GM18519 (cell line): ENCODE data around the gene LIPC.

ENCODE experiments used
- ATAC-seq: cut with Tn5 transposase; IDR thresholded peaks from one replicate; pipeline ENCODE4 v1.9.1; 2021; ENCODE audit warnings: mild to moderate bottlenecking, moderate library complexity; ENCODE audit not compliant: unreplicated experiment, low FRiP score

LIPC gene

DNA sequence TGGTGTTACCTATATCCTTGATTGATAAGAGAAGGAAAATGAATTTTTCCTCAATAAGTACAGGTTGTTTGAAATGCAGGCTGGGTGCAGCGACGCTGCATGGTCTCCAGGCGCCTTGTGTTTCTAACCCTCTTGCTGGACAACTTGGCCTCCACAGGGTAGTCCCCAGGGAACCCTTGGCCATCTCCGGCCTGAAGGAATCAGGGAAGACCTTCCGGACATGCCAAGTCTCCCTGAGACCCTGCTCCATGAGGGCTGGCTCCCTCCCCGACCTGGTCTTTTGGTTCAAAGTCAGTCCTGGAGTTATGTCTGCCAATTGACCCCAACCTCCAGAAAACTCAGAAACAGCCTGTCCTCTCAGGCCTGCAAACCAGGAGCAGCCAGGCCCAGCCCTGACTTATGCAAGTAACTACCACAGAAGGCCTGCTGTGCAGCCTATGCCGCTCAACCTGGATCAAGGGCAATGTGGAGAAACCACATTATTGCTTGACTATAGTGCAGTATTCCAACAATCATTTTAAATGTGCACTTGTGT is 98.3 kb downstream of the LIPC start:
- ATAC-seq: no peak

DNA sequence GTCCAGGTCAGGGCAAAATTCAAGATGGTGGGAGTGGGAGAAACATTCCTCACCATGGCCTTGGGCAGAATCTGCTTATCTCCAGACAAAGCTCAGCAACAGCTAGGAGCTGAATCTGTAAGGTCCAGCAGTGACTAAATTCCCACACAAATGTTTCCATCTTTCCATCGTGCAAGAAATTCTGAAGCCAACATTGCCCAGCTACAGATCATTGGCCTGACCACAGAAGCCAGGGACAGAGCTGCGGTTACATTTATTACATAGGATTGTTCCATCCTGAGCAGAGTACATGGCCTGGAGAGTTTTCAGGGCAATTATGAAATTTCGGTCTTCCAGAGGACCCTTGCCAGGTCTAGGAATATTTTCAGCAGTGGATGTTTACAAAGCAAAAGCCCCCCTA is 100.3 kb downstream of the LIPC start:
- ATAC-seq: no peak

DNA sequence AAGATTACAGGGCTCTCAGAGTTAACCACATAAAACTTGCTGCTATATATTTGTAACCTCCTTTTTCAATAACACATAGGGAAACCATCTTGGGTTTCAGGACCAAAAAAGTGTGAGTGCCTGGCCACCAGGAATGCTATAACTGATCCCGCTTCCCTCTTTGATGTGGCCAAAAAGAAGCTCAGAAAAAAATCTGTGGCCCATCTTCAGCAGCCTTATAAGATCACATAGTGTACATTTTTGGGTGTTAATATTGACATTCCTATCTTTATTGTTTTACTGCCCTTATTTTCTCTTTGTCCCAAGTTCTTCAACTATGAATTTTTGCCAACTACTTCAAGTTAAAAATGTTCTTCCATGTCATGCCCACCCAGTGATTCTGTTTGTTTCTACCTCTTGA is 102.8 kb downstream of the LIPC start:
- ATAC-seq: no peak

DNA sequence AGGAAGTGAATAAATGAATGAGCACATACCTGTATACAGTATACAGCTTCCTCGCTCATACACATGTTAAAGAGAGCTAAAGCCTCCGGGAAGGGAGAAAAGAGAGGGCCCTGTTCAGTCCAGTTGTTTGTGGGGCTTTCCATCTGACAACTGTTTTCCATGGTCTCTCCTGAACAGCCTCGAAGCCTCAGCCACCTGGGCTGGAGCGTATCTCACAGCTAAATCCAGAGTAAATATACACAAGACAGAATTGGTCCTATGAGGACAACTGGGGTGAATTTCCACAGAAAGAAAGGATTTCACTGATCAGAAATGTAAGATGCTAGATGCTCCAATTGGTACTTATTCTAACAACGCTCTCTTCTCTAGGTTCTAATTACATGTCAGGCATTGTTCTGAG is 103.5 kb downstream of the LIPC start:
- ATAC-seq: no peak

DNA sequence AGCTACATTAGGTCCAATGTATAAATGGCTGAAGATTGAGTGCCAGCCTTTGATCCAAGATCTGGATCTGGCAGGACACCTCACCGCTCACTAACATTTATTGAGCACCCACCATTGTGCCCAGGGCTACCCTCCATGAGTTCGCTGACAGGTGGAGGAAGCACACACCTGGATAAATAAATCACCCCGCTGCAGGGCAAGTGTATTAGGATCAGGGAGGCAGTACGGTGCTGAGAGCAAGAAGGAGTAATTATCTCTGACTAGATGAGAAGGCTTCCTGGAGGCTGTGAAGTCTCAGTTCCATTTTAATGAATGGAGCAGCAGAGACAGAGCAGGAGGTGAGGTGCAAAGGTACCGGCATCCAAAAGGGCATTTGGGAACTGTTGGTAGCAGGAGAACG is 104.1 kb downstream of the LIPC start:
- ATAC-seq: no peak

DNA sequence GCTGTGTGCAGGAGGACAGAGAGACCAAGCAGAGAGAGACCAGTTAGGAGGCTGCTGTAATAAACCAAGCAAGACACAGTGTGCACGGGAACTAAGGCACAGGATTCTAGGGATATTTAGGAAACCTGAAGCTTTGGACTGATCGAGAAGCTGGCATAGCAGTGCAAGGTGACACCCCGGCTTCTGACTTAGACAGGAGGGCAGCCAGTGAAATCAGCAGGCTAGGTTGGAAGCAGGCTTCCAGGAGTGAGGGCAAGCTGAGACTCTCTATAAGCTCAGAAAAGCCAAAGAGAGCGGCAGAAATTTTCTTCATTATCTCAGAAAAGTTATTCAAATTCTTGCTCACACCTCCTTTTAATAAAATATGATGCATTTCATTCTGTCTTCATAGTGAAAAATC is 104.6 kb downstream of the LIPC start:
- ATAC-seq: no peak

DNA sequence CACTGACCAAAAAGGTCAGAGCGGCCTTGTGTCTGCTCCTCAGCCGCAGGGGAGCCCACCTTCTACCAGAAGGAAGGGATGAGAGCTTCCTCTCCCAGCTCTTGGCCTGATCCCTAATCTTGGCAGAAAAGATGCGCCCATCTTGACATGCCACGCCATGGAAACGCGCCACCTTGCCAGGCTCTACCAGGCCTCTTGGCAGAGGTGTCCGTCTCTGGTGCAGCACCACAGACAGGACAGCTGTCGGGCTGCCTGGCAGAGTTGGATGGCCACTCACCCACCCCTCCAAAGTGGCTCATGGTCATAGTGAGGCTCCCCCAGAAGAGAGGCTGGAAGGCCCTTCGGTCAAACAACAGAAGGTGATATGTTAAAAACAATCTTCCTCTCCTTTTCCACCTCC is 105.2 kb downstream of the LIPC start:
- no peak for ATAC-seq

DNA sequence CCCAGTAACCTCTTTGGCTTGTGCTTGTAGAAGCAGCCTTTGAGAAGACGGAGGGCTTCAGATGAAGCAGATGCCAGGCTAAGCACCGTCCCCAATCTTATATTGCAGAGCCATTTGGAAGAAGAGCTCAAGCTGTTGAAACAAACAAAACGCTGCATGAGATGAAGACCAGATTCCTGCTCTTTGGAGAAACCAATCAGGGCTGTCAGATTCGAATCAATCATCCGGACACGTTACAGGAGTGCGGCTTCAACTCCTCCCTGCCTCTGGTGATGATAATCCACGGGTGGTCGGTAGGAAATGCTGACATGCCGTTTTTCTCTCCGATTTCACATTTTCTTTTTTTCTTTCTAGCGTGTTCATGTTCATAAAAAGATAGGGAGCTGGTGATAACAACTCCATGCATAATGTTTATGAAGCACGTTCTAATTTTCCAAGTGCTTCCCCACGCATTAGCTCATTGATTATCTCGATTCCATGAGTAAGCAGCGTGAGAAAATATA is 106.5 kb downstream of the LIPC start:
- ATAC-seq: no peak

DNA sequence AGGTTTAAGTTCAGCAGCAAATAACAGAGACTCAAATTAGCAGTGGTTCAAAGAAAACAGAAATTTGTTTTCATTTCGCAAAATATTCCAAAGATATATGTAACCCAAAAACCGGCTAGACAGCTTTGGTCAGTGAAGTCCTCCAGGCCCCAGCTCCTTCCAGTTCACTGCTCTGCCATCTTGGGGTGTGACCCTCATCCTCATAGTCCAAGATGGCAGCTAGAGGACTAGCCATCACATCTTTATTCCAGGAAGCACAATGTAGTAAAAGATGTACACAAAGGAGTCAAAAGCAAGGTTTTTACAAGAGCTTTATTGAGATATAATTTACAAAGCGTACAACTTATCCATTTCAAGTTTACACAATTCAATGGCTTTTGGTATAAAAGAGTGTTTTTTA is 107.1 kb downstream of the LIPC start:
- ATAC-seq: no peak

DNA sequence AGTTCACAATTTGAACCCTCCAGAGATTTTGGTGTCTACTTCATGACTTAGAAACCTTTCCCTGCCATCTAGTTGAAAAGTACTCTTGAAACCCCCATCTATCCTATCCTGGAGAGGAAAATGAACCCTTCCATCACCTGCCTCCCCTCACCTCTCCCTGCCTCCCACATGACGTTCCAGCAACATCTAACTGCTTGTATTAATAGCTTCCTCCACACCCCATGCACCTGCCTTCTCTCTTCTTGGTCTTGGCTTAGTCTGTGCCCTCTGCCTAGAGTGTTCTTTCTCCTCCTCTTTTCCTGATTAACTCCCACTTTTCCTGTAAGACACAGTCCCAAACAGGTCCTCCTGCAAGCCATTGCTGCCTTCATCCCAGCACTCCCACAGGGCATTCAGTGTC is 107.8 kb downstream of the LIPC start:
- ATAC-seq: no peak

DNA sequence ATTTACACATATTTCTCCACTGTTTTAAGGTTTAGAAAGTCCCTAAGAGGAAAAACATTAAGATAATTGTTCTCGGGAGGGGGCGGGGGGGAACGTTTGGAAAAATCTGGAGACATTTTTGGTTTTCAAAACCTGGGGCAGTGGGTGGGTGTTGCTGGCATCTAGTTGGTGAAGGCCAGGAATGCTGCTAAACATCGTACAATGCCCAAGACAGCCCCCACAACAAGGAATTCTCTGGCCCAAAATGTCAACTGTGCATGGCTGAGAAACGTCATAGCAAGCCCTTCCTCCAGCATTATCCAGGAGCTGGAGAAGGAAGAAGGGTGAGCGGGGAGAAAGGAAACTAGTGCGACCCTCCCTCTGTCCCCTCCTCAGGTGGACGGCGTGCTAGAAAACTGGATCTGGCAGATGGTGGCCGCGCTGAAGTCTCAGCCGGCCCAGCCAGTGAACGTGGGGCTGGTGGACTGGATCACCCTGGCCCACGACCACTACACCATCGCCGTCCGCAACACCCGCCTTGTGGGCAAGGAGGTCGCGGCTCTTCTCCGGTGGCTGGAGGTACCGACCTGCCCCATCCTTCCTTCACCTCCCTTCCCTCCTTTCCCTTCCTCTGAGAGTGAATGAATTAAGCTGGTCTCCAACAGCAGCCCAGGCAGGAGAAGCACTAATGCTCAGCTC is 109.8 kb downstream of the LIPC start:
- ATAC-seq: no peak

DNA sequence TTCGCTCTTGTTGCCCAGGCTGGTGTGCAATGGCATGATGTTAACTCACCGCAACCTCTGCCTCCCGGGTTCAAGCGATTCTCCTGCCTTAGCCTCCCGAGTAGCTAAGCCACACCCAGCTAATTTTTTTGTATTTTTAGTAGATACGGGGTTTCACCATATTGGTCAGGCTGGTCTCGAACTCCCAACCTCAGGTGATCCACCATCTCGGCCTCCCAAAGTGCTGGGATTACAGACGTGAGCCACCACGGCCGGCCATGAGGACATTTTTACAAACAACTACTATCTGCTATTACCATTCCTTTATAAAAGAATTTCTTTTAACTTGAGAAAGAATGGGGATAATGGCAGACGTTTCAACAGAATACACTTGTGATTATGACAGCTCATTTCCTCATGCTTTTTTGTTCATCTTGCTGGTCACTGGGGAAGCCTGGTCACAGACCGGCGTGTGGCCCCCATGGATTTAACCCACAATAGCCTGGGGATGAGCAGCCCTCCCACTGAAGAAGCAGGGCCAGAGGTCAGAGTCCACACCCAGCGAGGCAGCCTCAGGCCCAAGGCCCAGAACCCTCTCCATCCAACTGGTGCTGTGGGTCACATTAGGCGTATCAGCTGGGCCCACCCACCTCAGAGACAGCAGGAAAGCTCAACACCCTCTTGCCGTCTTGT is 112.0 kb downstream of the LIPC start:
- ATAC-seq: no peak

DNA sequence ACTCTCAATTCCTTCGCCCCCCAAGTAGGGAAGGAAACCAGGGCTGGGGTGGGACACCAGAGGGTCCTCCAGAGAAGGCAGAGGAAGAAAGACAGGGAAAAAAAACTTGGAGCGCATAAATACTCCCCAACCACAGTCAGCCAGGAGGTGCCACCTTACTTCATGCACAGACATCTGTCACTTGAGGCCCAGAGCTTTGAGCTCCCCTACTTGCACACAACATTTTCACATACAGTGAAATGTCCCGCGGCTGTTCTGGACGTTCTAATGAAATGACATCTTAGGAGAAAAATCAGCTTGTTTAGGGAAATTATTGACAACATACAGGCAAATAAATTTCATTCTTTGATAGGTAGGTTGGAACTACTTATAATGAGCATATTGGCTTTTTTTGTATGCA is 113.0 kb downstream of the LIPC start:
- ATAC-seq: no peak

DNA sequence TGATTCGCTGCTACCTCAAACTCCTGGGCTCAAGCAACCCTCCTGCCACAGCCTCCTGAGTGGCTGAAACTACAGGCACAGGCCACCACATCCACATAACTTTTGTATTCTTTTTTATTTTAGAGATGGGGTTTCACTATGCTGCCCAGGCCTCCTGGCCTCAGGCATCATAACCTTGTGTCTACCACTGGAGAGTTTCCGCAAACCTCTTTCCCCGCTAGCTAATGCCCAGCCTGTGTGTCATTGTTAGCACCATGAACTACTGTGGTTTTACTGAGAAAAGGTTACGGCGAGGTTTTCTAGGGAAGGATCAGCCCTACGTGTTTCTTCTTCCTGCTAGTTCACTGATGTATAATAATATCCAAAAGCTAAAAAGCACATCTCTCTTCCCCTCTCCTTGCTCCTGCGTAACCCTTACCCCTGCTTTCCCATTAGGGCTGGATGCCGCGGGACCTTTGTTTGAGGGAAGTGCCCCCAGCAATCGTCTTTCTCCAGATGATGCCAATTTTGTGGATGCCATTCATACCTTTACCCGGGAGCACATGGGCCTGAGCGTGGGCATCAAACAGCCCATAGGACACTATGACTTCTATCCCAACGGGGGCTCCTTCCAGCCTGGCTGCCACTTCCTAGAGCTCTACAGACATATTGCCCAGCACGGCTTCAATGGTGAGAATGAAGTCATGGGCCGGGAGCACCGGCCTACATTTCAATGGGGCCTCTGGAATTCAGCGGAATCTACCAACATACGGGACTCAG is 113.7 kb downstream of the LIPC start:
- ATAC-seq: no peak

DNA sequence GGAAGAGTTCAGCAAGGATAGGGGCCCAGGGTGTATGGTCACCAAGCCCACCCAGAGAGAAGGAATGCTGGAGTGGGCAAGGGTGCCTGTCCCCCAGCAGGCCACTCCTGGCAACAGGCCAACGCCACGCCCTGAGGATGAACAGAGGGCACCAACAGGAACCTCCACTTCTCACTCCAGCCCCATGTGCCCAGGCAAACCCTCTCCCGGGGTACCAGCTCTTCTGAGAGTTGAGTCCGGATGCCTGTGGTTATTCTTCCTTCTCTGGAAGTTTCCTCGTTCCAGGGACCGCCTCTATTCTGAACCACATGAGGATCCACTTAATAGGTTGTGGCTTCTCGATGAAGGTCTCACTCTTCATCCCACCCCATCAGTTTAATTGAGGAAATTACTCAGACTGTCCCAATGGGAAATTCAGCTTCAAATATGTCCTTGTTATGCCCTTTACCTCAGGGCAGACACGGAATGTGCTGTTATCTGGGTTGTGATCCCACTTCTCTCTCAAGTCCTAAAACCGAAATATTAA is 114.3 kb downstream of the LIPC start:
- ATAC-seq: no peak

DNA sequence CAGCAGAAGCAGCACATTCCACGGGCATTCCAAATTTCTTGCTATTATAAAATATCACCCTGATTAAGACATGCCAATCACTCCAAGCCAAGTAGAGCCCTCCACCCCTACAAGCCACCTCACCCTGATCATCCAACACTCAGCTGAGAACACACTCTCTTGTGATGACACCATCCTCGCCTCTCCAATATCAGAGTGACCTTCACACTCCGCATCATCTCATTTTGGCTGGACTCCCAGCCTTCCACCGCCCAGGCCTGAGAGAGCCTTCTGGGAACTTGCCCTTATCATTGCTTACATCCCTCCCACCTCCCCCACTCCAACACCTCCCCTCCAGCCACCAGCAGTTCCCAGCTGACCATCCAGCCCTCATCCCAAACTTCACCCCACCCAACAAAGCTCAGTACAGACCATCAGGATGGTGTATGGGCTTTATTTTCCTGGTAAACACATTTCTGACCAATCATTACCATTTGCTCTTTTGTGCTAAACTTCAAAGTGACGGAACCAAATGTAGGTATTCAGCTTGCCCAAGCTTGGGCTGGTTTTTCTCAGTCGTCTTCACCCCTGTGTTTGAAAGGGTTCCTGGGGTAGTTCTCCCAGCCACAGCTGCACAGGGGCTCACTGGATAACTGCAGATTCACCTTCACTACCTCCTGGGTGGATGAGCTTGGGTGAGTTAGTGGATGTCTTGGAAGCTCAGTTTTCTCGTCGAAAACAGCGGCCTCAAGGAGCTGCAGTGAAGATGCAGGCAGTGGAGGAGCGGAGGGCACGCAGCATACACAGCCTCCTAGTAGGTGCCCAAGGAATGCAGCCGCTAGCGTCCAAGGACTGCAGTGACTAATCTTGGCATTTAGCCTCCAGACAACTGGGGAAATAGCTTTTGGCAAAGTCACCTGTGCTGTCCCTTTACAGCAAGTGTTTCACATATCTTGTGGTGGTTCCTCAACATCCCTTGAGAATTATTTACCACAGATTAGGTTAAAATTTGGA is 115.1 kb downstream of the LIPC start:
- no peak for ATAC-seq

DNA sequence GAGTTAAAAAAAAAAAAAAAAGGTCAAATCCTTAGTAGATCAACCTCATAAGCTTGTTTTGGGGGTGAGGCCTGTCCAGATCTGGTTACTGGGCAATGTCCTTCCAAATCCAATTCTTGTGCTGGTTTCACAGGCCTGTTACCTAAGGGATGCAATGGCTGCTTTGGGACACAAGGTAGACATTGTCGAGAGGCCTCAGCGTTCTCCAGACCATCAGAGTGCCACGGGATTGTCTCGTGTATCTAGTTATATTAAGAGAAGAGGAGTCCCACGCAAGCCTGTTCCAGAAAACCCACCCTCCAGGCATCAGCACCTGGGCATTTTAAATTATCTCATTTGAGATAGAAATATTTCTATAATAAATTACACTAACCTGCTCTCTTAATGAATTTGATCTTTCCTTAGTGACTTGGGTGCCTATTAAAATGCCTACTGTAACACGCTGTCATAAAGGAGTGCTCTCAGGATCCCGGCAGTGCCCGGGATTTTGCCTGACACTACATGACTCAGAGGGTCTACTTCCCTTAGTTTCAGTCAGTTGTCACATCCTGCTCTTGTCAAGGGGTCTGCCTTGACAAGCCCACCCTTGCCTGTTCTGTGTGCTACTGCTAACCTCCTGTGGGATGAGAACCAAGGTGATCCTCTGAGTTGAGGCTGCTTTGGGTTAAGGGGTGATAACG is 116.0 kb downstream of the LIPC start:
- ATAC-seq: no peak

DNA sequence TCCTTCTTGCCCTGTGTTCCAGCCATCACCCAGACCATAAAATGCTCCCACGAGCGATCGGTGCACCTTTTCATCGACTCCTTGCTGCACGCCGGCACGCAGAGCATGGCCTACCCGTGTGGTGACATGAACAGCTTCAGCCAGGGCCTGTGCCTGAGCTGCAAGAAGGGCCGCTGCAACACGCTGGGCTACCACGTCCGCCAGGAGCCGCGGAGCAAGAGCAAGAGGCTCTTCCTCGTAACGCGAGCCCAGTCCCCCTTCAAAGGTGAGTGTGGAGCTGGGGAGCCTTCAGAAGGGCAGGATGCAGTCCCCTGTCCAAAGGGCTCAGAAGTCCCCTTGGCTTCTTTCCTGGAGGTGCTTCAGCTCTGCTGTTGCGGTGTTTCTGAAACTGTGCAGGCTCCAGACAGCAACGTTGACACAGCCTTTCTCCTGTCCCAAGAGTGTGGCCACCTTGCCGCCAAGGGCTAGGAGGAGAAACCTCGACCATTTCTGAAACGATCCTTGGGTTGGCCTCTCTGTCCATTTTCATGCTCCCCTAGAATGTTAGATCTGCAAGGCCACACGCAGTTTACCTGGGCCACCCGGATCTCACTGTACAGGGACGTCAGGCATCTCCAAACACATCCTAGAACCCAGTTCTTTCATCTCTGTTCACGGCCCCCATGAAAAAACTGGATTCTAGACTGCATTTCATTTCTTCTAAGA is 116.7 kb downstream of the LIPC start:
- no peak for ATAC-seq
